B cell (primary cell): ENCODE measurements around the gene MED8. TPM values are rescaled to one million over a fixed set of nuclear protein-coding genes. Genes with fewer than 3 reads are reported as not detected.

Source experiments
- ATAC-seq: fragments of 200-7000 bp; cut with Tn5 transposase; one replicate; pipeline ENCODE4 v1.10.0; 2021; ENCODE audit warnings: low read depth, mild to moderate bottlenecking, moderate number of reproducible peaks, moderate library complexity
- CTCF ChIA-PET: fragments of 350-600 bp; sonication (Branson Sonifier 250); formaldehyde crosslinking; loops from one replicate; lab custom pipeline; 2021; ENCODE audit warnings: antibody characterized with exemption, inconsistent platforms; lab: Charles Lee
- POLR2A ChIA-PET: fragments of 350-600 bp; sonication (Branson Sonifier 250); formaldehyde crosslinking; loops from one replicate; lab custom pipeline; 2021; ENCODE audit warnings: antibody characterized with exemption; lab: Charles Lee
- DNase-seq: peaks from one replicate; pipeline ENCODE4 v3.0.0; 2013
- H2AFZ ChIP-seq: 2 replicates; pipeline ENCODE4 v1.6.1; 2012; ENCODE audit warnings: mild to moderate bottlenecking, low read depth, low read length; ENCODE audit not compliant: insufficient read depth, poor library complexity, severe bottlenecking
- H3K27ac ChIP-seq, 2 donors: 1 replicate in 1 of 2; 2 replicates in 1 of 2; pipeline ENCODE4 v1.5.1; 2012 to 2013; ENCODE audit warnings: low read length in 2 of 2, mild to moderate bottlenecking in 2 of 2, moderate library complexity in 1 of 2
- H3K27me3 ChIP-seq, 4 experiments: fragments of 200-600 bp in 1 of 4; sonication (generic) in 1 of 4; replicated peaks in 1 of 4; 1 replicate in 2 of 4; 2 replicates in 2 of 4; pipeline versions ENCODE4 v1.6.1 to v1.7.0; 2013 to 2016; ENCODE audit warnings: low read length in 3 of 4, mild to moderate bottlenecking in 2 of 4, mixed read lengths in 1 of 4, moderate library complexity in 1 of 4; ENCODE audit not compliant: insufficient read depth in 4 of 4, control insufficient read depth in 3 of 4; ENCODE audit errors: control extremely low read depth in 1 of 4
- H3K36me3 ChIP-seq, 2 experiments: replicated peaks in 1 of 2; 1 replicate in 1 of 2; 2 replicates in 1 of 2; pipeline versions ENCODE4 v1.6.1 to v1.7.1; 2013; ENCODE audit warnings: low read length in 1 of 2; ENCODE audit not compliant: insufficient read depth in 2 of 2, control insufficient read depth in 1 of 2; ENCODE audit errors: control extremely low read depth in 1 of 2, extremely low read depth in 1 of 2
- H3K4me1 ChIP-seq, 2 donors: fragments of 200-600 bp in 1 of 2; sonication (generic) in 1 of 2; 1 replicate in 1 of 2; 2 replicates in 1 of 2; pipeline versions ENCODE4 v1.5.1 to v1.6.1; 2013 to 2017; ENCODE audit warnings: low read length in 2 of 2; ENCODE audit not compliant: control insufficient read depth in 2 of 2, insufficient read depth in 2 of 2
- H3K4me2 ChIP-seq: replicated peaks from 2 replicates; pipeline ENCODE3; 2012; ENCODE audit warnings: mild to moderate bottlenecking, low read depth, low read length; ENCODE audit not compliant: poor library complexity, severe bottlenecking
- H3K4me3 ChIP-seq, 5 experiments: fragments of 200-600 bp in 1 of 5; sonication (generic) in 1 of 5; 1 replicate in 3 of 5; 2 replicates in 2 of 5; pipeline versions ENCODE4 v1.5.1 to v1.7.0; 2011 to 2016; ENCODE audit warnings: low read length in 4 of 5, mild to moderate bottlenecking in 4 of 5, low read depth in 2 of 5, control low read depth in 1 of 5, moderate library complexity in 1 of 5; ENCODE audit not compliant: insufficient read depth in 1 of 5; ENCODE audit errors: control extremely low read depth in 1 of 5, extremely low read depth in 1 of 5
- H3K79me2 ChIP-seq: fragments of 200-600 bp; sonication (generic); one replicate; pipeline ENCODE4 v1.6.0; 2016; ENCODE audit warnings: low read length; ENCODE audit not compliant: control insufficient read depth, insufficient read depth
- H3K9ac ChIP-seq: fragments of 200-600 bp; sonication (generic); 2 replicates; pipeline ENCODE4 v1.6.1; 2017; ENCODE audit warnings: mild to moderate bottlenecking, low read length, moderate library complexity
- H3K9me3 ChIP-seq, 3 donors: one replicate each; pipeline versions ENCODE4 v1.6.1 to v1.7.1; 2013; ENCODE audit warnings: low read length in 2 of 3; ENCODE audit not compliant: control insufficient read depth in 2 of 3, insufficient read depth in 1 of 3; ENCODE audit errors: control extremely low read depth in 1 of 3
- H4K20me1 ChIP-seq: 2 replicates; pipeline ENCODE4 v1.6.0; 2012; ENCODE audit warnings: mild to moderate bottlenecking, low read length; ENCODE audit not compliant: insufficient read depth, control insufficient read depth, poor library complexity, severe bottlenecking
- H3K27ac Mint-ChIP-seq: one replicate; pipeline ENCODE4 v1.8.0; 2021; ENCODE audit warnings: mixed read lengths
- H3K27me3 Mint-ChIP-seq: one replicate; pipeline ENCODE4 v1.8.0; 2021; ENCODE audit warnings: mixed read lengths
- H3K4me1 Mint-ChIP-seq: one replicate; pipeline ENCODE4 v1.8.0; 2021; ENCODE audit warnings: mixed read lengths
- H3K4me3 Mint-ChIP-seq: one replicate; pipeline ENCODE4 v1.8.0; 2021; ENCODE audit warnings: mixed read lengths
- H3K9me3 Mint-ChIP-seq: one replicate; pipeline ENCODE4 v1.8.0; 2022; ENCODE audit warnings: mixed read lengths; ENCODE audit not compliant: insufficient read depth
- CTCF ChIP-seq: fragments of 200-600 bp; IDR thresholded peaks from one replicate; pipeline ENCODE4 v1.8.0; 2022; ENCODE audit warnings: antibody characterized with exemption, mild to moderate bottlenecking
- EZH2 ChIP-seq: IDR thresholded peaks from 2 replicates; pipeline ENCODE4 v1.6.1; 2012; ENCODE audit warnings: borderline replicate concordance, low read depth, mild to moderate bottlenecking, moderate library complexity, low read length; ENCODE audit not compliant: insufficient read depth, poor library complexity, severe bottlenecking
- WGBS: methylation state at CpG from one replicate; pipeline ENCODE4 v1.1.5; 2013; ENCODE audit warnings: missing lambda C conversion rate; ENCODE audit not compliant: insufficient coverage; 5-methylcytosine and 5-hydroxymethylcytosine counted together
- intact Hi-C: fragments of 100-400 bp; cut with micrococcal nuclease; formaldehyde crosslinking; loops from one replicate; pipeline ENCODE4 v1.10.0; 2022
- polyA plus RNA-seq: library from polyadenylated mRNA; depleted of rRNA; stranded (reverse); fragments of >200 nt; gene quantifications from 2 replicates; pipeline ENCODE4 v1.2.3, GENCODE V29; 2012
- total RNA-seq, 2 donors: library from RNA; stranded (reverse); fragments of 120-200 nt in 1 of 2; gene quantifications; 1 replicate in 1 of 2; 2 replicates in 1 of 2; pipeline versions ENCODE4 v1.2.3 to v1.2.4, GENCODE V29; 2013 to 2022

The MED8 gene
- total and polyA plus RNA-seq, 2 donors (not counting 1 experiment from before 2014, with no cell fraction given), result 12.0 to 30.0 TPM

GRCh38 chr1:43432171-43432860 is 42.7 kb upstream of the MED8 start:
- no peak for ATAC-seq
- no peaks in the 10 kb centered on the region for H3K4me1 ChIP-seq
- H3K27me3 ChIP-seq, result no peaks in the 10 kb centered on the region
- H3K27ac ChIP-seq, result no peak overlapping the region
- H3K4me2 ChIP-seq, result no peak overlapping the region
- ChIA-PET POLR2A (no interaction called here), CTCF (no interaction called here)
- H3K4me3 ChIP-seq, result no peak overlapping the region
- H3K4me3 Mint-ChIP-seq, result no peak overlapping the region
- H3K9me3 ChIP-seq, result no peaks in the 10 kb centered on the region
- no peaks in the 10 kb centered on the region for H4K20me1 ChIP-seq
- DNase-seq, result no peak
- H3K27me3 Mint-ChIP-seq, result no peaks in the 10 kb centered on the region
- 96% methylated on average over 7 of the region's 9 CpGs for WGBS
- H3K27ac Mint-ChIP-seq, result no peak overlapping the region
- no peak overlapping the region for H2AFZ ChIP-seq
- H3K4me1 Mint-ChIP-seq, result no peaks in the 10 kb centered on the region
- no peak overlapping the region for H3K9ac ChIP-seq
- intact Hi-C loops, result no loop called here
- TF ChIP-seq CTCF (no peak), EZH2 (no peak)
- H3K36me3 ChIP-seq, result peaks cover 0 to 83% of the 10 kb centered on the region in 2 experiments
- no peaks in the 10 kb centered on the region for H3K79me2 ChIP-seq
- H3K9me3 Mint-ChIP-seq, result no peaks in the 10 kb centered on the region

DNA sequence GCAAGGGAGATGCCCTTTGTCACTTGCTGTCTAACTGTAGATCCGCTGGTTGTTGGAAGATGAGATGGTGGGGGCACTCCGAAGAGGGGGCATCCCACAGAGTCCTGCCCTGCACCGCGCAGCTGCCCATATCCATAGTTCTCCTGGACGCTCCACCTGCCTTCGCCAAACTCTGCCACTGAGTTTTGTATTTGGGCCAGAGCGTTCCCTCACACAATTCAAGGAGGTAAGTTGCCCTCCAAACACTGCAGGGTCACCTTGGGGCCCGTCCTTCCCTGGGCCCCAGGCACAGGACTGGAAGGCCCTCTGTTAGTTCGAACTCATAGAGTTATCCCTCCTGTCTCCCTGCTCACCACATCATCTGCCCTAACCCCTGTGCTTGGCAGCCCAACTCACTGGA is 42.1 kb upstream of the MED8 start:
- no peak overlapping the region for H3K4me3 ChIP-seq
- ChIA-PET CTCF (no interaction called here), POLR2A (no interaction called here)
- no peak overlapping the region for H3K4me3 Mint-ChIP-seq
- intact Hi-C loops, result no loop called here
- no peaks in the 10 kb centered on the region for H3K9me3 Mint-ChIP-seq
- H3K36me3 ChIP-seq, result peaks cover 0 to 86% of the 10 kb centered on the region in 2 experiments
- no peaks in the 10 kb centered on the region for H3K9me3 ChIP-seq
- no peaks in the 10 kb centered on the region for H3K27me3 ChIP-seq
- no peak overlapping the region for H3K4me2 ChIP-seq
- H3K27me3 Mint-ChIP-seq, result no peaks in the 10 kb centered on the region
- no peak overlapping the region for H3K27ac Mint-ChIP-seq
- no peak overlapping the region for H3K27ac ChIP-seq
- WGBS, result 99% methylated on average over 9 of the region's 9 CpGs
- no peaks in the 10 kb centered on the region for H3K4me1 Mint-ChIP-seq
- H2AFZ ChIP-seq, result no peak overlapping the region
- H3K79me2 ChIP-seq, result no peaks in the 10 kb centered on the region
- H4K20me1 ChIP-seq, result no peaks in the 10 kb centered on the region
- H3K4me1 ChIP-seq, result no peaks in the 10 kb centered on the region
- ATAC-seq (no peak), DNase-seq (no peak)
- no peak overlapping the region for H3K9ac ChIP-seq
- TF ChIP-seq CTCF (no peak), EZH2 (no peak)
